Cardiac septum (tissue), 1 donor: ENCODE results near the gene PTPRG. TPM values are rescaled to one million over a fixed set of nuclear protein-coding genes. Genes with fewer than 3 reads are reported as not detected.

Experiments used
- DNase-seq: peaks from one replicate; pipeline ENCODE4 v3.0.0-alpha.2; 2020; ENCODE audit warnings: low spot score
- intact Hi-C: fragments of 100-400 bp; cut with DNase I; formaldehyde crosslinking; loops from one replicate; pipeline ENCODE4 v1.14.0; 2022
- total RNA-seq: library from RNA; stranded (reverse); fragmentation: NEBNext Ultra II Directional; extraction: Animal tissue kit (Norgen Biotek cat#: 25700); gene quantifications from one replicate; pipeline ENCODE4 v1.2.1, GENCODE V29; 2021
- donor health status: DM: no; HTN: no; CAD: no.

The PTPRG gene
- total RNA-seq, 1 donor from 2014 or later, result 34.3 TPM

DNA sequence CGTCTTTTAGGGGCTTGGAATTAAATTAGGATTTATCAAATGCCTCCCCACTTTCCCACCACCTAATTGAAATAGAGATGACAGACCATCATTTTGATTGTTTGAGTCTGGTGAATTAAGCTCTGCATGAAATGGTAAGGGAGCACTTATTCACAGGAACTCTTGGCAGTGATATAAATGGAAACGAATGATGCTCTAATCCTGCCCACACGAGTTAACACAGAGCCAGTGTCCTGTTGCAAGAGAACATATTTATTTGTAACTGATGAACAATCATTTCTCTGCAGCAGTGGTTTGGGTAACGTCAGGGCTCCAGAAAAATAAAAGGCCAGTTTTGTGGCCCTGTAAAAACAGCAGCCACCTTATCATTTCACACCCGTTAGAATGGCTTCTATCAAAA is 648.6 kb downstream of the PTPRG start:
- intact Hi-C loops, result no loop called here

GRCh38 chr3:62211675-62212429 is 650.5 kb downstream of the PTPRG start:
- DNase-seq, result no peak
- intact Hi-C loops, result no loop called here

More for the DNA sequence above, 648.6 kb downstream of the PTPRG start:
- DNase-seq, result no peak

GRCh38 chr3:62214850-62215249 is 653.5 kb downstream of the PTPRG start:
- intact Hi-C loops, result no loop called here
- no peak for DNase-seq

GRCh38 chr3:62220616-62221015 is 659.2 kb downstream of the PTPRG start:
- no peak for DNase-seq
- intact Hi-C loops, result no loop called here

GRCh38 chr3:62225051-62225450 is 663.7 kb downstream of the PTPRG start:
- intact Hi-C loops, result no loop called here
- no peak for DNase-seq

DNA sequence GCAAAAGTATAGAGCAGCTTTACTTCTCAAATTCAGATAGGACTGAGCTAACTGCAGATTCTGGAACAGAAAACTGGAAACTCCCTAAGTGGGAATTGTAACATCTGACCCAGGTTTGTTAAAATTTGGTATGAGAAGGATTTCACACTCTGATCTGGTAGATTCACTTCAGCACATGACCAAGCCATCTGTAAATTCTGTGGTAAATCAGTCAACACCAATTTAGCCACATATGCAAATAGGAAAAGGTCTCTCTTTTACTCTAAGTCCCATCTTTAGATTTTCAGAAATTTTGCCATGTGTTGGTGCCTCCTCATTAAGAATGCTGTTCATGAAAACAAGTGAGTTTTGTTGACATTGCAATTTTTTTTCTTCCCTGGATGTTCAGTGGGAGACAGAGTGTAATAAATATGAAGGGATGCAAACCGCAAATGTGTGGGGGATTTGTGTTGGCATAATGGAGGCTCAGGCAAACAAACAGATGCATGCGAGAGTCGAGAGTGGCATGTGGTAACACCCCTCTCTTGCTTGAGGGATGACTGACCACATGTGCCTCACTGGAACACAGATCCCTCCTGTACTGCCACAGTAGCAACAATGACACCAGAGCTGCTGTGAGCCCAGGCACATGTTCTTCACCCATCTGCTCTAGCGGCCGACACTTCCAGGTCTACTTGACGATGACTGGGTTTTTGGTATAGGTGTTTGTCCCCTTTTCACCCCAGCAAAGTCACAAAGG is 665.4 kb downstream of the PTPRG start:
- no peak for DNase-seq
- intact Hi-C loops, result no loop called here

GRCh38 chr3:62228467-62228866 is 667.1 kb downstream of the PTPRG start:
- intact Hi-C loops, result no loop called here
- no peak for DNase-seq

DNA sequence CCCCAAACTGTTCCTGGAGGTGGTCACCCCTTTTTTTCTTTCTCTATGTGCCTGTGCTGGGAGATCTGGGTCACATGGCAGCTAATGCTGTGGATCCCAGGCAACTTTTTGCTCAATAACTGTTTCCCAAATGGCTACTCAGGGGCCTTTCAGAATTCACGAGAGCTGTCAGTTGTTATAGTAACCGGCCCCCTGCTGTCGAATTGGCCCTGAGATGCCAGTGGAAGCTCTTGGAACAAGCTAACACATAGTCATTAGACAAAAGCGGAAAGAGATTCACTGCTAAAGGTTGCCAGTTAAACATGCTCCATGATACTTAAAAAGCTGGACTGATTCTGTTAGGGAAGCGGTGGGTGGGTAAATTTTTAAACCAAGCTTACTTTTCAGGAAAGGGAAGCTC is 667.8 kb downstream of the PTPRG start:
- DNase-seq, result no peak
- intact Hi-C loops, result no loop called here

DNA sequence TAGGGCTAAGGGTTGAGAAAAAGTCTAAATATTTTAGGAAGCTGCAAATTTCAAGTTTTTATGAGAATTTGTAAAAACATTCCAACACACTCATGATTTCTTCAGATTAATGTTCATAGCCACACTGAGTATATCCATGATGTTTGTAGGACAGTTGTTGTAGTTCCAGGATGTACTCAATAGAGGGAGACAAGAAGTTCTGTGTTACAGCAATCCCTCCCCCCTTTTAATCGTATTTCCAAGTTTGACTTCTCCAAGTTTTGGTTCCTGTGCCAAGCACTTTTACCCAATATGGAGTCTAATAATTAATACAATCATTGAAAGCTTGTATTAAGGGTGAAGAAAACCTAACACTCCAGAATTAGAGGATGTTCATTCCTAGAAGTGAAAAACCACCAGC is 668.5 kb downstream of the PTPRG start:
- no peak for DNase-seq
- intact Hi-C loops, result no loop called here

- intact Hi-C loops, result no loop called here
- no peak for DNase-seq
Observed at GRCh38 chr3:62233065-62233464, 671.7 kb downstream of the PTPRG start.

GRCh38 chr3:62236016-62236415 is 674.6 kb downstream of the PTPRG start:
- intact Hi-C loops, result no loop called here
- DNase-seq, result no peak

DNA sequence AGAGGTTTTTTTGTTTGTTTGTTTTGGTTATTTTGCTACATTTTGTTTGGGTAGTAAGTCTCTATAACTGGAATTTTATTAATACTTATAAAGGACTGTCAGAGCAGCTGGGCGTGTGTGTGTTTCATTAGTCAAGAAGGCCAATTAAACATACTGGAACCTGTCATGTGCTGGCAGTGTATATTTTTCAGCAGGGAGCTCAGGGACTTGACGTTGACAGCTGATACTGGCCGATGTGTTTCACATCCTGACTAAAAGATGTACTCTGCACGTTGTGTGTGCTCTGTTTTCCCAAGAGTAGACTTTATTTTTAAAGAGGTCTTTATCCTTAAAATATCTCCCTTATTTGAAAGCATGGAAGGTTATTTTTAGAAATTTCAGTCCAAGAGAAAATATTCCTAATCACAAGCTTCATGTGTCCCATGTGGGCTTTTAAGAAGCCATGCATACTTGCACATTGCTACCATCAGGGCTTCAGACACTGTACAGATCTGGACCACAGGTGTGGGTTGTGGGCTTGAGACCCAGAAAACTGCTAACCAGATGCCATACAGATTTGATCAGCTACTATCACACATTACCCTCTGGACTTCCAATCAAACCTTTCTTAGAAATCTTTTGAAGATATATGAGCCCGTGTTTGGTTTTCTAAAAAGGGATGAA is 676.0 kb downstream of the PTPRG start:
- DNase-seq, result no peak
- intact Hi-C loops, result no loop called here

- DNase-seq, result no peak
- intact Hi-C loops, result no loop called here
Observed at GRCh38 chr3:62238003-62238402, 676.6 kb downstream of the PTPRG start.

GRCh38 chr3:62238431-62238830 is 677.1 kb downstream of the PTPRG start:
- intact Hi-C loops, result no loop called here
- DNase-seq, result no peak

GRCh38 chr3:62241279-62241678 is 679.9 kb downstream of the PTPRG start:
- DNase-seq, result no peak

DNA sequence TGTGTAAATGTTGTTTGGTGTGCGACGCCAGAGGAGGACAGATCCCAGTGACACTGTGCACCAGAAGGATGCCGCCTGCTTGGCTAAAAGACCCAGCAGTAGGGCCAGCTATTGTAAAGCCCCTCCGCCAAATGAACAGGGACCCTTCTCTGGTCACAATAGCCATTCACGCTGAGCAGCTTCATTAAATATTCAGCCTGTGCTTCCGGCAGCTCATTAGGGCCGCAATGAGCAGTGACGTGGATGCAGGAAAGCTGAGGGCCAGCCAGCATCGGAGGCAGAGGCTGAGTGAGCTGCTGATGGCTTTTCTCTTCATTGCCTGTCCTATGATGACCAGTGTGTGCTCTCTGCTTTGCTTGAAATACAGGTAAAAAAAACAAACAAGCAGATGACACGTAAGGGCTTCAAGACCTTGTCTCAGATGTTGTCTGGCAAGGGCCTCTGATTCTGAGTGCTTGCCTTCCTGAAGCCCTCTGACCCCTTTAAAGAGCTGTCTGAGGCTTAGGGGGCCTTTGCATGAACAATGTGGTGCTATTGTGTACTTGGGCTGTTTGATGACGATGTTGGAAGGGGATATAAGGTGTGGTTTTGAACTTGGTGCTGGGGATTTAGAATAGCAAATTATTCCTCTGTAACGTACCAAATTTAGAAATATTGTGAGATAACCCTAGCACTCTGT is 681.6 kb downstream of the PTPRG start:
- intact Hi-C loops, result no loop called here
- DNase-seq, result no peak

More at GRCh38 chr3:62241279-62241678, 679.9 kb downstream of the PTPRG start:
- intact Hi-C loops, result no loop called here

DNA sequence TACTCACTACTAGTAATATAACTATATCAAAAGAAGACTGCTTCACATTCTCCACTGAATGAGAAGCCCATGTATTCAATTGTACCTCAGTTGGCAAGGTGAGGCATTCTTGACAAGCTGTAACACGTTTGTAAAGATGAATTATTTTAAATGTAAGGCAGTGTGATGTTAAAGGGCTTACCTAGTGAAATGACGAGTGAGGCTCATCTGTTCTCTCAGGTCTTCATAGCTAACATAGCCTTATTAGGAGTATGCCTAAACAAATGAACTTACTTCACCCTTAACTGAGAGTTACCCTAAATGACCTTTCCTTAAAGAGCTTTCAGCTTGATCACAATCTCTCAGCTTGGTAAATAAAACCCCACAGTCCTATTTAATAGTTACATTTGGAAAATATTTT is 684.7 kb downstream of the PTPRG start:
- intact Hi-C loops, result no loop called here
- DNase-seq, result no peak

DNA sequence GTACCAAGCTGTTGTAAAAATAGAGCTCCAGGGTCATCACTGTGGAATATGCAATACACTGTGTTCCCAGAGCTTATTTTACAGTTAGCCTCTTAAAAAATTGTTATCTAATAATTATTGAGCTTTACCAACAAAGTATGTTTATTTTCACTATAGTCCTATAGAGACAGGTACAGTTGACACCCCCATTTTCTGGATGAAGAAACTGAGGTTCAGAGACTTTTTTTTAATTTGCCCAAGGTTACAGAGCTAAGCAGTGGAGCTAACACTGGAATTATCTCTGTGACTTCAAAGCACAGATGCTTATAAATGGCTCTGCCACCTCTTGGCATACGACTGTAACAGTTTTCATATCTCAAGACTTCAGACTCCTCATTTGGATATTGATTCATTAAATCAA is 685.6 kb downstream of the PTPRG start:
- no peak for DNase-seq
- intact Hi-C loops, result no loop called here

DNA sequence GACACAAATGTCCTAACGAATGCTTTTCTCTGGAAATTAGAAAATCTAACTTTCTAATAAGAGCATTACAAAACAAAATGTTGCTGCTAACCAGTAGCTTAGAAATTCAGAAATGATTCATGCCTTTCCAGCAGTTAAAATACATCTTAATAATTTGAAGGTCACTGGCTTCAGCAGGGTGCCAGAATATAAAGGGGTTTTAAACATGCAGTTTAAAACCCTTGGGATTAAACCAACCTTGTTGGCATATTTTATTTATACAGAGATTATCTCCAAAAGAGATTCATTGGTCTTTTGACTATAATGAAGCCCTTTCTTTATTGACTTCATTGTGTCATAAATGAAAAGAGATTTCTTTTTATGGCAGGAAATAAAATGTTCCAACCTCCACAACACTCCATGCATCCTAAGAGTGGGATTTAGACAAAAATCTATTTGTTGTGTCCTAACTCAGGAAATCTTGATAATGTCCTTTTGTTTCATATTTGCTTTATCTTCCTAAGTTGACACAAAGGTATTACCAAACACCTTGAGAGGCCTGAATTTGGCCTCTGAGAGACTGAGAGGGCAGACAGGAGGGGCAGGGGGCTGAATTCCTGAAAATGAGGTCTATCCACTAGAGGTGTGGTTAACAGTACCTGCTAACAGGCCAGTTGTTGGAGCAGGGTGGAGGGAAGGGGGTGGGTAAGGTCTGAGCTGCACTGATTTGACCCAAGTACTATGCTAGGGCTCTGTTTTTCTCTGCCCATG is 687.5 kb downstream of the PTPRG start:
- no peak for DNase-seq
- intact Hi-C loops, result no loop called here

DNA sequence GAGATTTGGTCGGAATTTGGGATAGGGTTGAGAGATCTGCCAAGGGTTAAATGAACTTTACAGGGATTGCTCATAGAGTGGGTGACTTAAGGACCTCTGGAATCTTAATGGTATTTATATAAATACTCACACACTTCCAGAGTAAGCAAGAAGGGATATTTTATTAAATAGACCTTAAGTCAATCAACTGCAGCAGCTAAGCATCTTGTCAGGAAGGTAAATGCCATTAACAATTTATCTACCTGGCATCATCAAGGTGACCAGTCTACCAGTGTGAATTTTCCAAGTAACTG is 688.1 kb downstream of the PTPRG start:
- intact Hi-C loops, result no loop called here
- DNase-seq, result no peak
